Measurements from ENCODE around the gene PTK7. TPM values are rescaled to one million over a fixed set of nuclear protein-coding genes. Genes with fewer than 3 reads are reported as not detected.

Gene PTK7
- total RNA-seq, 1 experiment from 2014 or later, result 105 TPM

DNA sequence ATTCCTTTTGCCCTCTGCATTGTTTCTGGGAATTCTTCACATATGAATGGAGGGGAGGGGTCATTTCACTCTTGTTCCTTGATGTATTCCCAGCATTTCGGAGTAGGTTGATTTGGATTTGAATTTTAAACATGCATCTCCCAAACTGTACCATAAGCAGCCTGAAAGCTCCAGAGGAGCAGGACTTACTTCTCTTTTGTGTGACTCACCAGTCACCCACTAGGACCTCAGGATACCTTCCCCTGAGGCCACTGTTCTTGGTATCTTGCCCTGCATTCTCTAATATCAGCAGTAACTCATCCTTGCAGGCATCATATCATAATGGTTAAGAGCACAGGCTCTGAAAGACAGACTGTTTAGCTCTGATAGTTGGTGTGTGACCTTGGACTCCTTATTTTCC, 17.6 kb upstream of the PTK7 start:
- no peak for TF ChIP-seq TCF7L2 (IDR thresholded peaks at IDR 0.05; ENCODE audit: borderline replicate concordance, extremely low read depth, insufficient read depth, insufficient read length)
- TF ChIP-seq POLR2A (IDR thresholded peaks at IDR 0.05; ENCODE audit: borderline replicate concordance, extremely low read depth, insufficient read depth, insufficient read length), result no peak
- TF ChIP-seq, protein P1, sequence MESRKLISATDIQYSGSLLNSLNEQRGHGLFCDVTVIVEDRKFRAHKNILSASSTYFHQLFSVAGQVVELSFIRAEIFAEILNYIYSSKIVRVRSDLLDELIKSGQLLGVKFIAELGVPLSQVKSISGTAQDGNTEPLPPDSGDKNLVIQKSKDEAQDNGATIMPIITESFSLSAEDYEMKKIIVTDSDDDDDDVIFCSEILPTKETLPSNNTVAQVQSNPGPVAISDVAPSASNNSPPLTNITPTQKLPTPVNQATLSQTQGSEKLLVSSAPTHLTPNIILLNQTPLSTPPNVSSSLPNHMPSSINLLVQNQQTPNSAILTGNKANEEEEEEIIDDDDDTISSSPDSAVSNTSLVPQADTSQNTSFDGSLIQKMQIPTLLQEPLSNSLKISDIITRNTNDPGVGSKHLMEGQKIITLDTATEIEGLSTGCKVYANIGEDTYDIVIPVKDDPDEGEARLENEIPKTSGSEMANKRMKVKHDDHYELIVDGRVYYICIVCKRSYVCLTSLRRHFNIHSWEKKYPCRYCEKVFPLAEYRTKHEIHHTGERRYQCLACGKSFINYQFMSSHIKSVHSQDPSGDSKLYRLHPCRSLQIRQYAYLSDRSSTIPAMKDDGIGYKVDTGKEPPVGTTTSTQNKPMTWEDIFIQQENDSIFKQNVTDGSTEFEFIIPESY (IDR thresholded peaks at IDR 0.05; ENCODE audit: extremely low read depth, insufficient replicate concordance, low read length), result no peak
- no peak for TF ChIP-seq MAX (IDR thresholded peaks at IDR 0.05)
- no peak for TF ChIP-seq FOSL1 (IDR thresholded peaks at IDR 0.05; ENCODE audit: low read depth)
- peaks cover 0 to 19% of the 10 kb centered on the region in 2 experiments; a peak in 1 of 4 replicates for H3K36me3 ChIP-seq (ENCODE audit: control insufficient read depth in 1 of 2, insufficient read depth in 2 of 2, low read length in 2 of 2)
- H3K9ac ChIP-seq (ENCODE audit: low read length), result peak overlapping the region; percentile 90
- peak overlapping the region; percentile 81 for H3K4me2 ChIP-seq (ENCODE audit: low read length)
- H3K27me3 ChIP-seq (ENCODE audit: insufficient read depth, low read length), result no peaks in the 10 kb centered on the region
- ChIA-PET CTCF (no interaction called here), POLR2A (interaction anchor here (1.5 kb wide), 1 partner anchor 44 kb away, joined by 7 read pairs; the partner anchor contains the start of genes KLHDC3 and MEA1), RAD21 (ENCODE audit: low non-redundant PET in 1 of 2, low total read pairs in 2 of 2, uncharacterized antibody in 2 of 2, unreplicated experiment in 2 of 2) (no interaction called here)
- intact Hi-C loops (cut with micrococcal nuclease), result loop anchor here (5.0 kb wide), 3 partner anchors 46 to 114 kb away; partner anchors contain the start of genes KLHDC3, MEA1 and SRF
- DNase-seq (ENCODE audit: low read depth, low spot score) (no peak), ATAC-seq (no peak)
- no peaks in the 10 kb centered on the region for H3K9me3 ChIP-seq (ENCODE audit: control insufficient read depth in 1 of 2, insufficient read depth in 1 of 2, low read depth in 1 of 2, low read length in 2 of 2)
- H2AFZ ChIP-seq (ENCODE audit: low read depth, low read length, poor library complexity, severe bottlenecking), result no peak overlapping the region
- peak overlapping the region; percentile 65 for H3K27ac ChIP-seq (ENCODE audit: low read depth, low read length)
- no TSS peak for BruUV-seq (replicated peaks)
- no peaks in the 10 kb centered on the region for H4K20me1 ChIP-seq (ENCODE audit: insufficient read depth)
- peak overlapping the region; percentile 89 for H3K4me3 ChIP-seq (replicated peaks in 1 of 2; ENCODE audit: low read depth in 1 of 2, low read length in 2 of 2)
- no peaks in the 10 kb centered on the region for H3K9me2 ChIP-seq (ENCODE audit: insufficient read depth)
- H3K4me1 ChIP-seq (ENCODE audit: control insufficient read depth in 1 of 2, insufficient read depth in 2 of 2, low read length in 2 of 2), result peaks cover 13 to 31% of the 10 kb centered on the region in 2 experiments; a peak in 3 of 4 replicates
- H3K79me2 ChIP-seq (ENCODE audit: insufficient read depth, low read length), result peaks cover 24% of the 10 kb centered on the region
